GM18502 (cell line): ENCODE measurements around the gene METTL24.

Source experiments
- ATAC-seq: cut with Tn5 transposase; IDR thresholded peaks from one replicate; pipeline ENCODE4 v1.9.1; 2021; ENCODE audit warnings: mild to moderate bottlenecking; ENCODE audit not compliant: unreplicated experiment, poor library complexity

The METTL24 gene, protein sequence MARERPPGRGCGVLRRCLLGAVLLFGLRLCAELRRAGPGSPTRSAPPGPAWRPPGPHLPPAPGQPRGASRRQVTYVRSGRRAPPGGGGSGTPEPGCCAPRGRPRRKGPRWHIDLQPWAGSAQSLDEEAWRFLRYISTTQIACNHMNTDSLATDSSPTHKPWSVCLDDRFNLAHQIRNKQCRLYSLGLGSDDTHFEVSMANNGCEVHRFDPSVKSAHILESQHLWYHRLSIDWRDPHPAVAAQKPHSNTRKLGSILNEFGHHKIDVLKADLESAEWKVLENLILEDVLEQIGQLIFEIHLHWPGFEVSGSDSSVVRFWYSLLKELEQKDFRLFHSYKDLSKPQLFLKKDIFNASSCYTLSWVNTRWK

DNA sequence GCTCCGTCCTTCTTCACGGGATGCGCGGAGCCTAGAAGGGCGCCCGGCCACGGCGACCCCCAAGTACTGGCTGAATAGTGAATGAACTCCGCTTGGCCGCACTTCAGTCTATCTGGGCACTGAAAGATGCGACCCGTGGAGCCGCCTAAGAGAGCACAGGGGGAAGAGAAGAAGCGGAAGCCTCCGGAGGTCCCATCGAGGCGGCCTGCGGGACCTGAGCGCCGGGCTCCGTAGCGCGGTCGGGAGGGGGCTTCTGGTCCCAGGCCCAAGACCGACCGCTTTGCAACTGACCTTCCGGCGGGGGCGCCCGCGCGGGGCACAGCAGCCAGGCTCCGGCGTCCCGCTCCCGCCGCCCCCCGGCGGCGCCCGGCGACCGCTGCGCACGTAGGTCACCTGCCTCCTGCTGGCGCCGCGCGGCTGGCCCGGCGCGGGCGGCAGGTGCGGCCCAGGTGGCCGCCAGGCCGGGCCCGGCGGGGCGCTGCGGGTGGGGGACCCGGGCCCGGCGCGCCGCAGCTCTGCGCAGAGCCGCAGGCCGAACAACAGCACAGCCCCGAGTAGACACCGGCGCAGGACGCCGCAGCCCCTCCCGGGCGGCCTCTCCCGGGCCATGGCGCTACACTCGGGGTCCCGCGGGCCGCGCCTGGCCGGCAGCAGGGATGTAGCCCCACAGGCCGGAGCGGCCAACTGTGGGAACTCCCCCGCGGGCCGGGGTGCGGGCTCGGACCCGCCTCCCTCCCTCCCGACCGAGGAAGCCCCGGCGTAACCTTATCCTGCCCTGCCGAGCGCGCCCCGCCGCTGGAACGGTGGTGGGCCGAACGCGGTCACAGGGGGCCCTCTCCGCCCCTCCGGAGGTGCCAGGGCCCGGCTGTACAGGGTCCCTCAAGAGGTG, at the start of gene METTL24:
METTL24 (minus strand) TSS at position 686 of the 889 bp plus-strand sequence; CDS start at position 609, 77 bp downstream.
- ATAC-seq, result no peak

DNA sequence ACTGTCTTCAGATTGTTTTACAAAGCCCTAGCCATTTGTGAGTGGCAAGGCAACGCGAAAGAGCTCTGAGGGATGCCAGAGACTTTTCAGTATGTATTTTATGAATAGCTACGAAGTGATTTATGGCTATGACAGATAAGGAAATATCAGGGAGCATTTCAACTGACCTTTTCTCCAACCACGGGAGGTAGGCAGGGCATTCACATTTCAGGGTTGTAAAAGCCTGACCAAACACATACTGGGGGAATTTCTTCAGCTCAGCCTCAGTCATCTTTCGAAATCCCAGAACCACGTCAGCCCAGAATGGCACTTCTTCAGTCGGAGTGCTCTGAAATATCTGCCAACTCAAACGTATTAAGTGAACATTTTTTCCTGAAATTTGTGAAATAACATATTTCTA, 46.5 kb upstream of the METTL24 start:
- no peak for ATAC-seq

DNA sequence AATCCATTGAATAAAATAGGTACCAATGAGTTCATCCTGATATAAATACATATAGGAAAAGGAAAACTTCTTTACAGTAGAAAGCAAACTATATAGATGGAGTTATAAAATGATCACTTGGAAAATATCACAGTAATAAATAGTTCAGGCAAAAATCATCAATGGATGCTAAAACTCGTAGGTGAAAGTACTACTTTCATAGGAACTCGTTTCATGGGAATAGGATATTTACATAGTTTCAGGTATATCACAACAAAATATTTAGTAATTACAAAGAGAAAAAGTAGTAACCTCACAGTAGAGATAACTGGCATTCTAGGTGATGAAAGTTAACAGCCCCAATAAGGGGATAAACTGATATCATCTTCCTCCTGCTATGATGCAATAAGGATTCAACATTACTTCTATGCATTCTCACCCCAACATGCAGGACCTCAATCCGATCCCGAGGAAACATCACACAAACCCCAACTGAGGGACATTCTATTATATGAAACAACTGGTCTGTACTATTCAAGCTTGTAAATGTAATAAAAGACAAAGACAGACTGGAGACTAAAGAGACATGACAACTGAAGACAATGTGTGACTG, 43.5 kb upstream of the METTL24 start:
- no peak for ATAC-seq

DNA sequence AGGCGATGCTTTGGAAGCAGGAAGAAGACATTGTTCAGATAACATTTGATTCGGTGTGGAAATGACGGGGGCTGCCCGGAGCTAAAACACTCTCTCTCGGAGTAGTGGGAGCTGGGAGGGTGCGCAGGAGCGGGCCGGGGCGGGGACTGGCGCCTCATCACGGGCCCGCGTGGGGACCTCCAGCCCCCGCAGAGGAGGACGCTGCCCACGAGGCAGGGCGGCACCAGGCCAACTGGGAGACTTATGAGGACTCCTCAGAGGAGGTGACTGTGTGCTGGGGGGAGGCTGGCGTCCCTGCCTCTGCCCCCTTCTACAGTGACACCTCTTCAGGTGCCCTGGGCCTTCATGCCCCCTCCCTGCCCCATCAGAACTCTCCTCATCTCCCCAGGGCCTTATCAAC, 42.1 kb upstream of the METTL24 start:
- ATAC-seq, result no peak

DNA sequence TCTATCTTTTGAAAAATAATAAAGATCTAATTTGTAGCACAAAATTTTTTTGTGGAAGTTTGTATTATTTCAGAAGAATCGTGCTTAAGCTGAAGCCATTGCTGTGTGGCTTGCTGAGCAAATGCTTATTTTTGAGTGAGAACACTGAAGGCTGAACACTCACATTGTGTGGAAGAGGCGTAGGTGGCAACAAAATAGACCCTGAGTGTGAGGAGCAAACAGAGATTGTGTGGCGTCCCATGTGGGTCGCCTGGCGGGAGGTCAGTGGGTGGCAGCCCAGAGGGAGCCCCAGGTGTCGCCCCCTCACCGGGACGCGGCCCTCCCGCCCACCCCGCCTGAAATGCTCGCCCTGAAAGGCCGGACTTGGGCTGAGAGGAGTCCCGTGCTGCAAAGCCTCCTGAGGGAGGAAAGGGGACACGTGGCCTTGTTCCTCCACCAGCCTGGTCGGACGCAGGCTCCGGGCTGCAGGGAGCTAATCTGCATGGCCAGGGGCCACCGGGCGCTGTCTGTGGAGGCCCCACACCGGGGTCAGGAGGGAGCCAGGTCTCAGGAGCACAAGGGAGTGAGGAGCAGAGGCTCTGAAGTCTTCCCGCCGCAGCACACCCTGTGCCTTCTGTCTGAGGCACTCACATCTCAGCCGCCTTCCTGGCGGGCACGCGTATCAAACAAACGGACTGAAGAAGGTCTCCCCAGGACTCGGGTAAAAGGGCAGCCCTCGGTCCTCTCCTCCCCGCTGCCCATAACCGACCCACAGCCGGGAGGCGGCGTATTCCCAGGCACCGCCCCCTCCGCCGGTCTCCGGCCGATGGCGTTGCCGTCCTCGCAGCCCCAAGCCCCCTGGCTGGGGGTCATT, 41.3 kb upstream of the METTL24 start:
- ATAC-seq, result no peak

DNA sequence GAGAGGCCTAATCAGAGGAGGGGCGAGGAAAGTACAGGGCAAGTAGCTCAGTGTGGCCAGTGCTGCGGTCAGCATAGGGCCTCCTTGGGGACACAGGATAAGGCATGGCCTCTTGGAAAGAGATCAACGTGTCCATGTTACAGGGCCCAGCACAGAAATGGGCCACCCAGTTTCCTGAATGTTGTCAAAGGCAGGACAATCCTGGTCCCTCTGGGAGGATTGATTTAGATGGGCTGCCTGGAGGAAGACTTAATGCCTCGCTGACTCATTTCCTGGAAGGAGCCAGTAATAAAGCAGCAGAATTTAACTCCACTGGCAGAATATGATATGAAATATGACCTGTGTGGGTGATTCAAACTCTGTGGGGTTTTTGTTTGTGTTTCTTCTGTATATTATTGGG, 40.6 kb upstream of the METTL24 start:
- no peak for ATAC-seq

DNA sequence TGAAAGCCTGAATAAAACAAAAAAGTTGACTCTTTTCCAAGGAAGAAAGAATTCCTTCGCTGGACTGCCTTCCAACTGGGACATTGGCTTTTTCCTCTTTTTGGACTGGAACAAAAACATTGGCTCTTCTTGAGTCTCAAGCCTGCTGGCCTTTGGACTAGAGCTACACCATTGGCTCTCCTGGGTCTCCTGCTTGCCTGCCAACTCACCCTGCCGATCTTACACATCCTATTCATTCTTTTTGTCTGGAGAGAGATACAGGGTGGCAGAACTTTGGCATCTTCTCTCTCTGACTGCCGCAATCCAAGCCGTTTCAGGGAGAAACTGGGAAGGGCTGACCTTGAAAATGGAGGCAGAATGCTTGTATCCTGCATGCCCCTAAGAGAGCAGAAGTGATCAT, 37.1 kb upstream of the METTL24 start:
- ATAC-seq, result no peak

DNA sequence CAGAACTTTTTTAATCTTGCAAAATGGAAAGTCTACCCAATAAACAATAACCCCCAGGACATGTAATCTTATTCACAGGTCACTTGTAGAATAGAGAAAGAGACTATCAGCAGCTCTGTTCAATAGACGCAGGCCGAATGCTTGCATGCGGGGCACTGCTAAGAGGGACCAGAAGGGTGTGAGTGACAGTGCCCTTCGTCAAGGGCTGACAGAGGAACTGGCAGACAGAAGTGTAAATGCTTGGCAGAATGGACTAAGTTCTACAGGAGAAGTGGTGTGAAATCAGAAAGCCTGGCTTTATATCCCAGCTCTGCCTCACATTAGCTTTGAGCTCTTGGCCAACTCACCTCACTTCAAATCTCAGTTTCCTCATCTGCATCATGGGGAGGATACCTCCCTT, 36.3 kb upstream of the METTL24 start:
- ATAC-seq, result no peak

DNA sequence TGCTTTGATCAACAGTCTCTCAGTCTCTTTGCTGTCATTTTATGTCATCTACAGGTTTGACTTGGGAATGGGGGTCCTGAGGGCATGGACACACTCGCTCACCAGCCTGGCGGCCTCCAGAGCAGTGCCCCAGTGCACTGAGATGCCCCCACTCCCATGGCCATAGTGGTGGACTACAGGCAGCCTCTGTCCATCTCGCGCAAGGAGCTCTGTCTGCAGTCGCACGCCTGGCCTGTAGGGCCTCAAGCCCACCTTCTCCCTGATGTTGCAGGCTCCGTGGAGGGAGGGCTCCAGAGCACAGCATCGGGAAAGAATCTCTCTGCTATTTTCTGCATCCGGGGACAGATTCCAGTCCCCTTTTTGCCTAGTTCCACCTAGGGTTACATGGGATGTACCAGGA, 34.6 kb upstream of the METTL24 start:
- ATAC-seq, result no peak

DNA sequence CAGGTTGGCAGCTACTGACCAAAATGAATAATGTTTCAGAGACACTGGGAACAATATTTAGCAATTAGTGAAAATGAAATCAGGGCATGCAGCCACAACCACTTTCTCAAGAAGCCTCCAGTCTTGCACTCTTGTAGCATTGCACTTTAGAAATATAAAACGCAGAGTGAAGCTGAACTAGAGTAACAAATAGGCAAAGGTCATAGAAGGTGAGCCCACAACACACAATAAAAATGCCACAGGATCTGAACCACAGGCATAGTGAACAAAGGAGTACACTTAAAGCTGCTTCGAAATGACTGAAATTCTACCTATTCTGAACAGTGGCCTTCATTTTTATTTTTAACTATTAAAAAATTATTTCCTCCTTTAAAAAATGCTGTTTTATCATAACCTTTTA, 32.3 kb upstream of the METTL24 start:
- ATAC-seq, result no peak

DNA sequence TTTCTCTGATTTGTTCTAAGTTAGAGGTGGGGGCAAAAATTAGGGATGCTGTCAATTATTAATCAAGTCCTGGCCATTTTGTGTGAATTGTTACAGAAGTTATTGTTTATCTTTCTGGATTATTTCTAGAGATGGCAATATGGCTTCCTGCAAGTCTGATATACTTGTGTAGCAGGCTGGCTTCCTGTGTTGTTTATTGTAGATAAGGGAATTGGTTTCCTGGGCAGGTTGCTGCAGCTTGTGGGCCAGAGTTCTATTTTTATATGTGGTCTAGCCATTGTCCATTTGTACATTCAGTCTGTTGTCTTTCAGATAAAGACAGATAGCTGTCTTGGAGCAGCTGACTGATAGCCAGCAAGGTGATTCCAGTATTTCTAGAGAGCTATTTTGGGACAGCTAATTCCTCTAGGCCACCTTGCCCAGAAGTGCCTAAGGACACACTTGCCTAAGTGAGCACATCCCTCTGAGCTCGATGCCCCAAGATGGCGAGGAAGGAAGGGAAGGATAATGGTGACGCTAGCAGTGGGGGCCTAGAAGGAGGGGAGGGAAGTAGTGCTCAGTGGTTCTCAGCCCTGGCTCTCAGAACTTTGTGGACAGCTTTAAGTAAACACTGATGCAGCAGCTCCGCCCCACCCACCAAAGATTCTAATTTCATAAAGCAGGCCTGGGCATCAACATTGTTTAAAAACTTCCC, 31.7 kb upstream of the METTL24 start:
- ATAC-seq, result no peak

DNA sequence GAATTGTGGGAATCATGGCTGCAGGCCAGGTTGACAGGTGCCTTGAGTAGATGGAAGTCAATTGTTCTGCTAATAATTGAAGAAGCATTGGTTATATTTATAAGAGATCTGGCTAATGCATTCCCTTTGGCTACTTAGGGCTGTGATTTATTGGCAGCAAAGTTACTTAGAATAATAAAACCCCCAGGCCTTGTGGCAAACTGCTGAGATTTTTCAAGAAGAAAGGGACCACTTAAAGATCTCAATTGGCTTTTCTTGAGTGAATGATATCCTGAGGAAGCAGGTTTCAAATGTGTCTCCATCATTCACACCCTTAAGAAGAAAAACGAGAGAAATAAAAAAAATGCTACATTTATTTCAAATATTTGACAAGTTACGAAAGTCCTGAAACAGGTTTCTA, 29.8 kb upstream of the METTL24 start:
- no peak for ATAC-seq

DNA sequence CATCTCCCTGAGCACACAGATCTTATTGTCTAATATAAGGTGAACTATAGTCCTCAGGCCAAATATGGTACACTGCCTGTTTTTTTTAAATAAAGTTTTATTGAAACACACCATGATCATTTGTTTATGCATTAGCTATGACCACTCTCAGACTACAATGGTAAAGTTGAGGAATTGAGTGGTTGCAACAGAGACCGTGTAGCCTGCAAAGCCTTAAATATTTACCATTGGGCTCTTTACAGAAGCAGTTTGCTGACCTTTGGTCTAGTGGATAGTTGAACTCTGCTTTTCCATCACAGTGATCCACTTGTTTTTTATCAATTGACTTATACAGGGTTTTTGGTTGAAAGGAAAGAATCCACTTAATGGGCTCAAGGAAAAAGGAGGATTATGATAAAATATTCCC, 27.3 kb upstream of the METTL24 start:
- ATAC-seq, result no peak

DNA sequence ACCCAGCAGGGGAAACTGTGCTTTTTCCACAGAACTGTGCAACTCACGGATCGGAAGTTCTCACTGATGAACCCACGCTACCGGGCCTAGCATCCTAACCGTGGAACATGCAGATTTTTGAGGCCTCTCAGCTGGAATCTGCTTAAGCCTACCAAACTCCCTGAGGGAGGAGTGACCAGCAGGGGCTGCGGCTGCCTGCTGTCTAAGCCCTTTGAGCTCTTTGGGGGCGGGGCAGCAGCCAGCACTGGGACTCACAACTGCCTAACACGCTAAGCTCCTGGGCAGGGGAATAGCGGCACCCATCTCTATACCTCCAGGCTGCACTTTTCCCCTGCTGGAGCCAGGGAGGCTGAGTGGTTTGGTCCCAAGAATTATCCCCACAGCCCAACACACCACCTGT, 20.4 kb upstream of the METTL24 start:
- ATAC-seq, result no peak

DNA sequence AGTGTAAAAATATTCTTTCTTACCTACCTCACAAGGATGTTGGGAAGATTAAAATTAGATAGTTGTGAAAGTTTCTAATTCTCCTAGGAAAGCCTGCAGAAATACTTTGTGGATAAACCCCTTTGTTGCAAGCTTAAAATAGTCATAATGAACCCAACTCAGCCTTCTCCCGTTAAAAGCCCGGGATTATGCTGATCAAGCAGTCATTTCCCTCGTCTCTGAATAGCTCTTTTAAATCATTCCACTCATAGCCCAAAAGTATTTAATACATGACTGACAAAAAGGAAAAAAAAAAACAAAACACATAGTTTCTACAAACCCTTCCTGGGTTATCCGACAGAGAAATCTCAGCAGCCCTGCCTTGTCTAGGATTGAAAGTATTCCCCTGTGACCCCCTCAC, 10.9 kb upstream of the METTL24 start:
- no peak for ATAC-seq

DNA sequence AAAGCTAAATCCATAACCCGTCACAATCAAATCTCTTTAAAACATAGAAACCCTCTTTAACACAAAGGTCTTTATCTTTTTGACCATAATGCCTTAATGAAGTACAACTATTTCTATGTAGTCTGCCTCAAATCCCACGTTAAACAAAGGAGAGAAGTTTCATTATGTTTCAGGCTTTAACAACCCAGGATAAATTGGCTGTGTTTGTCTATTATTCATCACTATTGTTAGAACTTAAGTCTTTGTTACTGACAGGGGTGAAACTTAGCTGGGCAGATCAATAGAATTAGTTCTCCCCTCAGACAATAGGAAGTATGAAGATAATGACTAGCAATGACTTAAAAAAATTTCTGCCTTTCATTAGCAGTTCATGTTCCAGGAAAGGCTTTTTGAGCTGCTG, 10.1 kb upstream of the METTL24 start:
- no peak for ATAC-seq

DNA sequence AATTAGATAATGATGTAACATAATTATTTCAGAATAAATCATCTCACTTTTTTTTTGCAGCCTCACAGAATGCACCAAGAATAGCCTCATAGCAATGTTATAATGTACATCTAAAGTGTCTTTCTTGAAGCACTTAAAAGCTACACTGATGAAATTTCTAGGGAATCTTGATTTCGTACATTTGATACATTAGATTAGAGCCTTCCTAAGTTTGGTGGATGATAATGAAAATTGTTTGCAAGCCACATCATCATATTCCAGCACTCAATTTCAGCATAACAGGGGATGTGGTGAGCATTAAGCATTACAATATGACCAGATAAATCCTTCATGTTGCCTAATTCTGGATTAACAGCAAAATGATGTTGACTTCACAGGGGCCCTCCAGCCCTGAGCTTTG, 9.7 kb upstream of the METTL24 start:
- ATAC-seq, result no peak

DNA sequence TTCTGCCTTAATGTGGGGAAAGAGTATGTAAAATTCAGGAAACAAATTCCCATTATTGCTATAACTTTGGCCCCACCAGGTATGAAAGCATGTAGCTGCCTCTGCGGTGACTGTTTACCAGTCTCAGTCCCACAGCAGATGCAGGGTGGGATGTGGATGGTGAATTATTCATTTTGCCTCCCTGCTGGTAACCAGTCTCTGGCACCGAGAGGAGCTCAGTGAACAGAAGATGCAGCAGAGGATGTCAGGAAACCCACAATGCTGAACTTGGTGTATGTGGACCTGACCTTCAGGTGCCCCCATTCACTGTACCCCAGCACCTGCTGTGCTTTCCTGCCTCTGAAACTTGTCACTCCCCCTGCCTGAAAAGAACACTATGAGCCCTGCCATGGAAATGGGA, 8.8 kb upstream of the METTL24 start:
- no peak for ATAC-seq

DNA sequence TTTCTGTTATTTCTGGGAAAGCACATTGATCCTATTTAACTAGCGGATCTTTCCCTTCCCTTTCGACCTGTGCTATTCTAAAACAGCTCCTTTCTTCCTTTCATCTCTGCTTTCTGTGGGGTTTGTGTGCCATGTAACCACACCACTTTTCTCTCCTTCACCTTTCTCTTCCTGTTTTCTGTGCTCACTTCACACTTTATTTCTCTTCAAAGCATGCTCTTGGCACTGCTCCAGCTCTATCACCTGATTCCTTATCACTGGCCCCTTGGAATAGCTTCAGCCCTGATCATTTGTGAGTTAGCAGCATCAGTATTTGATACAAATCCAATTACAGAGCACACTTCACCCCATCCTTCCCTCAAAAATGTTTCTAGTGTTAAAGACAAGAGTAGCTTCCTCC, 8.1 kb upstream of the METTL24 start:
- ATAC-seq, result no peak
